Neural cell (in vitro differentiated cells): ENCODE measurements around the gene MPP1. TPM values are rescaled to one million over a fixed set of nuclear protein-coding genes. Genes with fewer than 3 reads are reported as not detected.

ENCODE experiments used
- H2AFZ ChIP-seq: fragments of 200-600, 300-800 bp; sonication (generic), shearing (Covaris generic); 2 replicates; pipeline ENCODE4 v1.6.0; 2014; ENCODE audit warnings: low read depth, mild to moderate bottlenecking, antibody characterized with exemption, low read length, moderate library complexity
- H3F3A ChIP-seq: fragments of 200-600 bp; shearing (Covaris generic); 2 replicates; pipeline ENCODE4 v1.6.1; 2016; ENCODE audit warnings: mild to moderate bottlenecking, moderate library complexity, mixed read lengths, antibody characterized with exemption, low read length; ENCODE audit not compliant: insufficient read depth, poor library complexity, severe bottlenecking
- H3K27ac ChIP-seq: fragments of 200-600, 300-800 bp; sonication (generic), shearing (Covaris generic); 2 replicates; pipeline ENCODE4 v1.5.1; 2014; ENCODE audit warnings: mild to moderate bottlenecking, low read length, moderate library complexity
- H3K27me3 ChIP-seq: fragments of 300-800, 200-600 bp; sonication (generic), shearing (Covaris generic); 2 replicates; pipeline ENCODE4 v1.6.0; 2014; ENCODE audit warnings: mild to moderate bottlenecking, low read depth, low read length, moderate library complexity; ENCODE audit not compliant: insufficient read depth
- H3K36me3 ChIP-seq: fragments of 300-800, 200-600 bp; sonication (generic), shearing (Covaris generic); 2 replicates; pipeline ENCODE4 v1.5.1; 2014; ENCODE audit warnings: mild to moderate bottlenecking, antibody characterized with exemption, low read length, moderate library complexity; ENCODE audit not compliant: insufficient read depth
- H3K4me2 ChIP-seq: fragments of 300-800, 200-600 bp; sonication (generic), shearing (Covaris generic); 2 replicates; pipeline ENCODE4 v1.6.0; 2014; ENCODE audit warnings: mild to moderate bottlenecking, low read length
- H3K4me3 ChIP-seq: fragments of 300-800, 200-600 bp; sonication (generic), shearing (Covaris generic); 2 replicates; pipeline ENCODE4 v1.5.1; 2014; ENCODE audit warnings: mild to moderate bottlenecking, low read length, moderate library complexity
- H3K79me2 ChIP-seq: fragments of 200-600 bp; shearing (Covaris generic); replicated peaks from 2 replicates; pipeline ENCODE4 v1.6.0; 2014; ENCODE audit warnings: mild to moderate bottlenecking, low read length, moderate library complexity; ENCODE audit not compliant: insufficient read depth
- H3K9ac ChIP-seq: fragments of 300-800, 200-600 bp; sonication (generic), shearing (Covaris generic); 2 replicates; pipeline ENCODE4 v1.6.1; 2016; ENCODE audit warnings: mild to moderate bottlenecking, low read length, mixed read lengths
- H3K9me2 ChIP-seq: fragments of 200-600 bp; shearing (Covaris generic); 2 replicates; pipeline ENCODE4 v1.6.1; 2016; ENCODE audit warnings: mild to moderate bottlenecking, low read length, mixed read lengths; ENCODE audit not compliant: insufficient read depth
- H3K9me3 ChIP-seq: fragments of 200-600, 300-800 bp; sonication (generic), shearing (Covaris generic); 2 replicates; pipeline ENCODE4 v1.6.1; 2016; ENCODE audit warnings: mild to moderate bottlenecking, mixed run types, low read length, moderate library complexity, mixed read lengths
- H4K20me1 ChIP-seq: fragments of 200-600 bp; shearing (Covaris generic); 2 replicates; pipeline ENCODE4 v1.6.1; 2016; ENCODE audit warnings: mild to moderate bottlenecking, mixed run types; ENCODE audit not compliant: insufficient read depth
- RAD21 ChIP-seq: fragments of 450-650 bp; conservative IDR thresholded peaks from 2 replicates; pipeline ENCODE4 v1.6.1; 2014; ENCODE audit warnings: antibody characterized with exemption, mild to moderate bottlenecking, moderate library complexity
- SMC3 ChIP-seq: fragments of 450-650 bp; conservative IDR thresholded peaks from 2 replicates; pipeline ENCODE4 v1.6.1; 2014; ENCODE audit warnings: antibody characterized with exemption, mild to moderate bottlenecking, moderate library complexity; ENCODE audit not compliant: poor library complexity
- TAF1 ChIP-seq: IDR thresholded peaks from 2 replicates; pipeline ENCODE4 v1.6.1; 2012; ENCODE audit warnings: low read depth
- polyA plus RNA-seq: library from polyadenylated mRNA; depleted of rRNA; stranded (reverse); fragments of >200 nt; gene quantifications from 2 replicates; pipeline ENCODE4 v1.2.3, GENCODE V29; 2014
- TF ChIP-seq, protein P1 (sequence below): IDR thresholded peaks from 2 replicates; pipeline ENCODE4 v1.6.1; 2012; ENCODE audit warnings: borderline replicate concordance
- TF ChIP-seq, protein P2 (sequence below): fragments of 450-650 bp; IDR thresholded peaks from 2 replicates; pipeline ENCODE4 v1.5.1; 2014; ENCODE audit warnings: antibody characterized with exemption, mild to moderate bottlenecking, moderate library complexity; ENCODE audit not compliant: poor library complexity, severe bottlenecking

The MPP1 gene
- polyA plus RNA-seq, 1 donor from 2014 or later, result 17.5 TPM

DNA sequence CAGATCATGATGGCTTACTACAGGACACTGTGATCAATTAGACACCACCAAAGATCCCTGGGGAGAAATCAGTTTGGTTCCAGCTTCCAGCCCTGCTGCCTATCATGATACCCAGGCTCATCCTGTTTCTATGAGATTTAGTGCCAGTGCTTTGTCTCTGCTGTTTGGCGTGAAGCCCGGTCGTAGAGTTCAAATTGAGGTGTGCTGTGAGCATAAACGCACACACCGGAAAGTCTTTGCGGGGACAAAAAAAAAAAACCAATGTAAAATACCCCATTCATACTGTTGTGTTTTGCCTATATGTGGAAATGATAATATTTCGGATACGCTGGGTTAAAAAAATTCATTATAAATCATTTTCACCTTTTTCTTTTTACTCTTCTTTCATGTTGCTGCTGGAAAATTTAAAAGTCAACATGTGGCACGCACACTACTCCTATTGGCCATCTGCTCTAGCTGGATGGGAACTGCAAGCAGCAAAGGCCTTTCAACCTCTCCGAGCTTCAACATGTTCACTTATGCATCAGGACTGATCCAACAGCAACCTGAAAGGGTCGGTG, 43.2 kb downstream of the MPP1 start:
- peak overlapping the region; percentile 62 for H3K4me2 ChIP-seq
- H3K9me3 ChIP-seq, result no peaks in the 10 kb centered on the region
- peak overlapping the region; percentile 61 for H3K9ac ChIP-seq
- H3K9me2 ChIP-seq, result no peaks in the 10 kb centered on the region
- no peaks in the 10 kb centered on the region for H3F3A ChIP-seq
- H3K27me3 ChIP-seq, result no peaks in the 10 kb centered on the region
- H3K4me3 ChIP-seq, result peak overlapping the region; percentile 86
- H3K79me2 ChIP-seq, result no peaks in the 10 kb centered on the region
- H4K20me1 ChIP-seq, result no peaks in the 10 kb centered on the region
- peak overlapping the region; percentile 76 for H2AFZ ChIP-seq
- H3K36me3 ChIP-seq, result no peaks in the 10 kb centered on the region
- no peak for TF ChIP-seq RAD21
- TF ChIP-seq, protein P1, sequence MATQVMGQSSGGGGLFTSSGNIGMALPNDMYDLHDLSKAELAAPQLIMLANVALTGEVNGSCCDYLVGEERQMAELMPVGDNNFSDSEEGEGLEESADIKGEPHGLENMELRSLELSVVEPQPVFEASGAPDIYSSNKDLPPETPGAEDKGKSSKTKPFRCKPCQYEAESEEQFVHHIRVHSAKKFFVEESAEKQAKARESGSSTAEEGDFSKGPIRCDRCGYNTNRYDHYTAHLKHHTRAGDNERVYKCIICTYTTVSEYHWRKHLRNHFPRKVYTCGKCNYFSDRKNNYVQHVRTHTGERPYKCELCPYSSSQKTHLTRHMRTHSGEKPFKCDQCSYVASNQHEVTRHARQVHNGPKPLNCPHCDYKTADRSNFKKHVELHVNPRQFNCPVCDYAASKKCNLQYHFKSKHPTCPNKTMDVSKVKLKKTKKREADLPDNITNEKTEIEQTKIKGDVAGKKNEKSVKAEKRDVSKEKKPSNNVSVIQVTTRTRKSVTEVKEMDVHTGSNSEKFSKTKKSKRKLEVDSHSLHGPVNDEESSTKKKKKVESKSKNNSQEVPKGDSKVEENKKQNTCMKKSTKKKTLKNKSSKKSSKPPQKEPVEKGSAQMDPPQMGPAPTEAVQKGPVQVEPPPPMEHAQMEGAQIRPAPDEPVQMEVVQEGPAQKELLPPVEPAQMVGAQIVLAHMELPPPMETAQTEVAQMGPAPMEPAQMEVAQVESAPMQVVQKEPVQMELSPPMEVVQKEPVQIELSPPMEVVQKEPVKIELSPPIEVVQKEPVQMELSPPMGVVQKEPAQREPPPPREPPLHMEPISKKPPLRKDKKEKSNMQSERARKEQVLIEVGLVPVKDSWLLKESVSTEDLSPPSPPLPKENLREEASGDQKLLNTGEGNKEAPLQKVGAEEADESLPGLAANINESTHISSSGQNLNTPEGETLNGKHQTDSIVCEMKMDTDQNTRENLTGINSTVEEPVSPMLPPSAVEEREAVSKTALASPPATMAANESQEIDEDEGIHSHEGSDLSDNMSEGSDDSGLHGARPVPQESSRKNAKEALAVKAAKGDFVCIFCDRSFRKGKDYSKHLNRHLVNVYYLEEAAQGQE, result peak; percentile 12
- H3K27ac ChIP-seq, result peak overlapping the region; percentile 80

DNA sequence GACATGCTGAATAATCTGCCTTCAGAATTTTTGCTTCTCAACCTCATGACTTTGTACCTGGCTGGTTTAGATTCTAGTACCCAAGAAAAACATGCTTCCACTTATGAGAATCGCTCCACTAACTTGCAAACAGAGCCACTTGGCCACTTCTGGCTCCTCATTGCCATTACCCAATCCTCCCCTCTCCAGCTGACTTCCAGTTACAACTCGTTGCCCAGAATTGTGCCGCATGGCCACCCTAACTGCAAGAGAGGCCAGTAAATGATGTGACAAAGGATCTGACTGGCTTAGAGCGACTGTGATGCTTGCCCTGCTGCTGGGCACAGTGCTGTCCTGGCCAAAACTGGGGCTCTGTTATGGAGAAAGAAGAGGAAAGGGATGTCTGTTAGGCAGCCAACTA, 46.6 kb downstream of the MPP1 start:
- no peaks in the 10 kb centered on the region for H3K79me2 ChIP-seq
- H3F3A ChIP-seq, result no peaks in the 10 kb centered on the region
- no peak overlapping the region for H3K4me3 ChIP-seq
- no peak overlapping the region for H3K27ac ChIP-seq
- H3K36me3 ChIP-seq, result no peaks in the 10 kb centered on the region
- TF ChIP-seq TAF1 (no peak), SMC3 (no peak)
- TF ChIP-seq, protein P1, result no peak
- TF ChIP-seq, protein P2, sequence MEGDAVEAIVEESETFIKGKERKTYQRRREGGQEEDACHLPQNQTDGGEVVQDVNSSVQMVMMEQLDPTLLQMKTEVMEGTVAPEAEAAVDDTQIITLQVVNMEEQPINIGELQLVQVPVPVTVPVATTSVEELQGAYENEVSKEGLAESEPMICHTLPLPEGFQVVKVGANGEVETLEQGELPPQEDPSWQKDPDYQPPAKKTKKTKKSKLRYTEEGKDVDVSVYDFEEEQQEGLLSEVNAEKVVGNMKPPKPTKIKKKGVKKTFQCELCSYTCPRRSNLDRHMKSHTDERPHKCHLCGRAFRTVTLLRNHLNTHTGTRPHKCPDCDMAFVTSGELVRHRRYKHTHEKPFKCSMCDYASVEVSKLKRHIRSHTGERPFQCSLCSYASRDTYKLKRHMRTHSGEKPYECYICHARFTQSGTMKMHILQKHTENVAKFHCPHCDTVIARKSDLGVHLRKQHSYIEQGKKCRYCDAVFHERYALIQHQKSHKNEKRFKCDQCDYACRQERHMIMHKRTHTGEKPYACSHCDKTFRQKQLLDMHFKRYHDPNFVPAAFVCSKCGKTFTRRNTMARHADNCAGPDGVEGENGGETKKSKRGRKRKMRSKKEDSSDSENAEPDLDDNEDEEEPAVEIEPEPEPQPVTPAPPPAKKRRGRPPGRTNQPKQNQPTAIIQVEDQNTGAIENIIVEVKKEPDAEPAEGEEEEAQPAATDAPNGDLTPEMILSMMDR, result no peak
- no peak overlapping the region for H3K4me2 ChIP-seq
- no peak overlapping the region for H2AFZ ChIP-seq
- no peak overlapping the region for H3K9ac ChIP-seq
- H3K9me2 ChIP-seq, result no peaks in the 10 kb centered on the region
- no peaks in the 10 kb centered on the region for H3K27me3 ChIP-seq
- no peaks in the 10 kb centered on the region for H4K20me1 ChIP-seq
- no peaks in the 10 kb centered on the region for H3K9me3 ChIP-seq
